Stimulated activated CD8-positive, alpha-beta memory T cell treated with anti-CD3 and anti-CD28 coated beads, Interleukin-7, amount 100 ng/mL, for 24 hours (primary cell): ENCODE data around the gene HBP1.
"Not testable (repeated sequence)": the region's sequence is repeated elsewhere in the genome, so short reads cannot be mapped to it uniquely, and the experiment has no call there.

Experiments
- DNase-seq: peaks from one replicate; pipeline ENCODE4 v3.0.0-alpha.2; 2020; ENCODE audit warnings: low read depth

HBP1 gene

GRCh38 chr7:107230334-107230733 is 61.5 kb downstream of the HBP1 start:
- DNase-seq, result no peak

DNA sequence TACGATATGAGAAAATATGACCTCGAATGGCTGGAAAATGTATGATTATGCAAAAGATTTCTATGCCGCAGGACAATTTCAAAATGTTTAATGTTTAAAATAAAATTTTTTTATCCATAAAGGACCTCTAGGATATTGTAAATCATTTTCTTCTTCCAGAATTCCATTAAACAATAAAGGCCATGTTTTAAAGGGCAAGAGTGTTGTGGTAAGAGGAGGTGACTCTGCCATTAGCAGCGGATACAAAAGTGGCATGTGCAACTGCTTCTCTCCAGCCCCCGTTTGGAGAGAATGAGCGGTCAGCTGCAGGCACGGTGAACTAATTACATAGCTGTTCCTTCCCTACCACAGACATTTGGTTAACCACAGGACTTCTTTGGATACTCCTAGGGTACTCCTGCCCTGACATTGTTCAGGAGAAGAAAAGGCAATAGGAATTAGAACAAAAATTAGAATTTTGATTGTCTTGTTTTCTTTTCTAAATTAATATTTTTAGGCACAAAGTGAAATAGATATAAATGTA is 63.8 kb downstream of the HBP1 start:
- DNase-seq, result no peak

- DNase-seq, result no peak
These were observed 64.4 kb downstream of the HBP1 start for GRCh38 chr7:107233174-107233573.

DNA sequence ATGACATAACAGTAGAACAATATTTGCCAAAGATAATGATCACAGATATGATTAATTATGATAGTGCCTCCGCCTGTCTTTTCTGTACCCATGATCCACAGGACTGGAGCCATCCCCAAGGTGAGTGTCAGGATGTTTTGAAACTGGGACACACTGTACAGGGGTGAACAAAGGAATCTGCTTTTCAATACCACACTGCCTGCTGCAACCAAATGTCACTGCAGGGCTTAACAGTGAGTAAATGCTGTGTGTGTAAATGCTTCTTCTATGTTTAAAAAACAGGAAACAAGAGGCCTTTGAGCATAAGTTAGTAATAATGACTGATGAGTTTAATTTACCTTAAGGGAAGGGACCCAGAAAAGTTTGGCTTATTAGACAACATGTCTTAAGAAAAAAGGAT is 65.2 kb downstream of the HBP1 start:
- DNase-seq, result no peak

DNA sequence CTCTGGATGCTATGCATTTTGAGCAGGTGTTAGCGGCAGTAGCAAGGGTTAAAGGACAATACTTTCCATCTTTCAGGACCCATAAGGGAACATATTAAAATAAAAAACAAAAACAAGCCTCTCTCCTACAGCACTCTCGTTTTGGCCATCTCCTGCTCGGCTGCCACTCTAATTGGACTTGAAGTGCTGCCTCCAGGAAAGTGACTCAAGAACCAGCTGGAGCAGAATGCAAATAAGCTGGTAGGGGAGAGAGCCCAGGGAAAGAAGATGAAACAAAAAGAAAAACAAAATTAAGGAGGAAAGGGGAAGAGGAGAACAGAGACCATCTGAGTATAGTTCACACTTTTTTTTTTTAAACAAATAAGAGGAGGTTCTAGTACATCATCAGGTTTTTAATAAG is 65.6 kb downstream of the HBP1 start:
- DNase-seq, result no peak

GRCh38 chr7:107236862-107237261 is 68.1 kb downstream of the HBP1 start:
- no peak for DNase-seq

GRCh38 chr7:107237451-107237850 is 68.6 kb downstream of the HBP1 start:
- DNase-seq, result no peak

DNA sequence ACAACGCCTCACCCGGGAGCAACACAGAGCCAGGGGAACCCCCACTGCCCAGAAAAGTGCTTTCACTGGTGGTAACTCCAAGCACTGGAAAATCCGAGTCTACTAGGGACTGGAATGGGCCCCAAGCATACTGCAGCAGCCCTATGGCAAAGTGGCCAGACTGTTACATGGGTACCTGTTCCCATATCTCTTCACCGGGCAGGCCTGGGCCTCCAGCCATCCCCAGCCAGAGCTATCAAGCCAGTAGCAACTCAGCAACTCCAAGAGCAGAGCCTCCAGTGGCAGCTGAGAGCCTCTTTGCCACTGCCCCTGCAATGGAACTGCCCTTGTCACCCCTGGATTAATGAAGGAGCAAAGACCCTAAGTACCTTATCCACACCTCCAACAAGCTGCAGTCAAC is 73.5 kb downstream of the HBP1 start:
- DNase-seq, result no peak

DNA sequence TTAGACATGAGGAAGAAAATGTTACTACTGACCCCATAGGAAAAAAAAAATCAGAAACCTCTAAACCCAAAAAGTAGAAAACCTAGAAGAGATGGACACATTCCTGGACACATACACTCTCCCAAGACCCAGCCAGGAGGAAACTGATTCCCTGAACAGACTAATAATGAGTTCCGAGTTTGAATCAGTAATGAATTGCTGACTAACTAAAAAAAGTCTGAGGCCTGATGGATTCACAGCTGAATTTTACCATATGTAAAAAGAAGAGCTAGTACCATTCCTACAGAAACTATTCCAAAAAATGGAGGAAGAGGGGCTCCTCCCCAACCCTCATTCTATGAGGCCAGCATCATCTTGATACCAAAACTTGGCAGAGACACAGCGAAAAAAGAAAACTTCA is 75.8 kb downstream of the HBP1 start:
- no peak for DNase-seq

DNA sequence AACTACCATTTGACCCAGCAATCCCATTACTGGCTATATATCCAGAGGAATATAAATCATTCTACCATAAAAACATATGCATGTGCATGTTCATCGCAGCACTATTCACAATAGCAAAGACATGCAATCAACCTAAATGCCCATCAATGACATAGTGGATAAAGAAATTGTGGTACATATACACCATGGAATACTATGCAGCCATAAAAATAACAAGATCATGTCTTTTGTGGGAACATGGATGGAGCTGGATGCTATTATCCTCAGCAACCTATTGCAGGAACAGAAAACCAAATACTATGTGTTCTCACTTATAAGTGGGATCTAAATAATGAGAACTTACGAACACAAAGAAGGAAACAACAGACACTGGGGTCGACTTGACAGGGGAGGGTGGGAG is 78.0 kb downstream of the HBP1 start:
- DNase-seq, result not testable (repeated sequence)

DNA sequence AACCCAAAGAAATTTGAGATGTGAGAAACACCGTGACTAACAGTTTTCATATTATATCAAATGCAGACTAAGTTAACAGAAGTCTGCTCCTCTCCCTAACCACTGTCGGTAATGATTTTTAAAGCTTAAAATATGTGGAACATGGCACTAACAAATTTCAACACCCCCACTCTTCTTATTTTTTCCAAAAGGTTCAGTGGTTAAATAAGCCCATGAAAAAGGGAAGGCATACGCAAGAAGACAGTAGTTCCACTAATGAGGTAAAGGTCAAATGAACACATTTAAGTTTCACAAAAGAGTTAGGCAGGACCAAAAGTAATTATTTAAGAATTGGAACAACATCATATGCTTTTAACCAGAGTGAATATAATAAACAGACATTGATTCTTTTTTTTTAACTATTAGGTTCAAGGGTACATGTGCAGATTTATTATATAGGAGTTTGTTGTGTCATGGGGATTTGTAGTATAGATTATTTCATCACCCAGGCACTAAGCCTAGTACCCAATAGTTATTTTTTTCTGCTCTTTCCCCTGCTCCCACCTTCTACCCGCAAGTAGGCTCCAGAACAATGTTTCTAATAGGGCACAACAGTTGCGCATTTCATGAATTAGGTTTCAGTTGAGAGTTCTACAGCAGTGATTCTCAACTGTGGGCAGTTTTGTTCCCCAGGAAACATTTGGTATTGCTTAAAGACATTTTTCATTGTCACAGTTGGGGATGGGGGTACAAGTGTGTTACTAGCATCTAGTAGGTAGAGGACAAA is 79.9 kb downstream of the HBP1 start:
- no peak for DNase-seq

GRCh38 chr7:107251963-107252362 is 83.2 kb downstream of the HBP1 start:
- DNase-seq, result no peak
